Sigmoid colon (tissue), 7 donors: ENCODE results near the gene FCHSD2. TPM values are rescaled to one million over a fixed set of nuclear protein-coding genes. Genes with fewer than 3 reads are reported as not detected.

Experiments used
- DNase-seq: peaks from one replicate; pipeline ENCODE4 v3.0.0-alpha.2; 2019
- H3K27ac ChIP-seq, 4 donors: fragments of 200-600 bp; sonication (generic); one replicate each; pipeline ENCODE4 v1.5.1; 2016 to 2019; ENCODE audit warnings: mild to moderate bottlenecking in 1 of 4
- H3K27me3 ChIP-seq, 3 donors: fragments of 200-600 bp; sonication (generic); one replicate each; pipeline ENCODE4 v1.5.1; 2019; ENCODE audit warnings: mild to moderate bottlenecking in 1 of 3
- H3K36me3 ChIP-seq, 4 donors: fragments of 200-600 bp; sonication (generic); one replicate each; pipeline ENCODE4 v1.5.1; 2016 to 2019
- H3K4me1 ChIP-seq, 4 donors: fragments of 200-600 bp; sonication (generic); one replicate each; pipeline ENCODE4 v1.5.1; 2017 to 2019
- H3K4me3 ChIP-seq, 4 donors: fragments of 200-600 bp; sonication (generic); one replicate each; pipeline ENCODE4 v1.5.1; 2017 to 2019; ENCODE audit warnings: mild to moderate bottlenecking in 2 of 4, moderate library complexity in 1 of 4
- H3K9me3 ChIP-seq, 4 donors: fragments of 200-600 bp in 3 of 4; sonication (generic) in 3 of 4; one replicate each; pipeline versions ENCODE4 v1.5.1 to v1.6.1; 2013 to 2019
- CTCF ChIP-seq, 4 experiments: fragments of 450-650 bp in 3 of 4; fragments of 200-600 bp in 1 of 4; IDR thresholded peaks; one replicate each; pipeline ENCODE4 v1.5.1; 2016 to 2019; ENCODE audit warnings: antibody characterized with exemption in 4 of 4, mild to moderate bottlenecking in 3 of 4, moderate library complexity in 2 of 4
- EP300 ChIP-seq, 4 donors: sonication (generic); formaldehyde crosslinking; IDR thresholded peaks; one replicate each; pipeline ENCODE4 v1.6.1; 2017; ENCODE audit warnings: antibody characterized with exemption in 4 of 4
- POLR2A ChIP-seq, 2 donors: fragments of 450-650 bp; IDR thresholded peaks; one replicate each; pipeline ENCODE4 v1.6.1; 2016; ENCODE audit warnings: antibody characterized with exemption in 2 of 2, mild to moderate bottlenecking in 2 of 2, moderate library complexity in 2 of 2
- POLR2AphosphoS5 ChIP-seq, 4 donors: sonication (generic); formaldehyde crosslinking; IDR thresholded peaks; one replicate each; pipeline ENCODE4 v1.6.1; 2017; ENCODE audit warnings: antibody characterized with exemption in 4 of 4
- WGBS, 2 donors: extraction: QIAGEN DNeasy Blood & Tissue Kit; methylation state at CpG; one replicate each; pipeline ENCODE4 v1.1.7; 2013; 5-methylcytosine and 5-hydroxymethylcytosine counted together
- intact Hi-C: fragments of 100-400 bp; cut with DNase I; formaldehyde crosslinking; loops from one replicate; pipeline ENCODE4 v1.15.1; 2023
- polyA plus RNA-seq, 3 donors: library from polyadenylated mRNA; stranded (reverse); fragments of 200-250 nt; gene quantifications; one replicate each; pipeline ENCODE4 v1.2.3, GENCODE V29; 2013
- total RNA-seq, 4 donors: library from RNA; depleted of rRNA; stranded (reverse); fragments of >200 nt; gene quantifications; one replicate each; pipeline ENCODE4 v1.1.0, GENCODE V29; 2016
- donor health status: healthy with polysubstance abuse.
- donor health status: Bipolar disorder and iron deficiency.
- donor health status: healthy.

FCHSD2 gene
- total and polyA plus RNA-seq, 7 donors: 6.9 to 36.3 (median 18.6) TPM

- H3K9me3 ChIP-seq: no peaks in the 10 kb centered on the region
- no peak for DNase-seq
- no peak overlapping the region for H3K4me3 ChIP-seq
- no peaks in the 10 kb centered on the region for H3K27me3 ChIP-seq
- H3K36me3 ChIP-seq: no peaks in the 10 kb centered on the region
- WGBS, 2 donors: 91 to 95% methylated on average over 8 of the region's 8 CpGs
- H3K27ac ChIP-seq: no peak overlapping the region
- TF ChIP-seq POLR2A (IDR thresholded peaks at IDR 0.05) (no peak), EP300 (IDR thresholded peaks at IDR 0.05) (no peak), CTCF (IDR thresholded peaks at IDR 0.05) (no peak), POLR2AphosphoS5 (IDR thresholded peaks at IDR 0.05) (no peak)
- H3K4me1 ChIP-seq: peaks cover 0 to 6% (median 0%) of the 10 kb centered on the region in 4 donors
- intact Hi-C loops: no loop called here
Observed at GRCh38 chr11:73017024-73017751, 124.9 kb downstream of the FCHSD2 start.

DNA sequence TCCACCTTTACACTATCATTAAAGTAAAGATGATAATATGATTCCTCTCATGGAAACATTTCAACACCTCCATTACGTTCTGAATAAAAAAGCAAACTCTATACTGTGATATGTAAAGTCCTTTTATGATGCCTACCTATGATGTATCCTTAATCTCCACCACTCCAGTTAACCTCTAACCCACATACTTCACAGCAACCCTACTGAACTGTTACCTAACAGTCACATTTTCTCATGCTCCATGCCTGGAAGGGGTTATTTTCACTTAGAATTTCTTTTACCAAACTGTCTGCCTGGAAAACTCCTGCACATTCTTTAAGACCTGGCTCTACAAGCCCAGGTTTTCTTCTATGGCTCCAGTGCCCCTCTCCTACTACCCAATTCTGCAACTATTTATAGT lies 129.1 kb downstream of the FCHSD2 start:
- Histone ChIP-seq H3K9me3 (peaks cover 0 to 17% (median 3%) of the 10 kb centered on the region in 4 donors), H3K27me3 (no peaks in the 10 kb centered on the region), H3K27ac (no peak overlapping the region), H3K4me1 (no peaks in the 10 kb centered on the region), H3K4me3 (no peak overlapping the region), H3K36me3 (peaks cover 0 to 9% (median 0%) of the 10 kb centered on the region in 4 donors)
- TF ChIP-seq POLR2AphosphoS5 (IDR thresholded peaks at IDR 0.05) (no peak), CTCF (IDR thresholded peaks at IDR 0.05) (no peak), EP300 (IDR thresholded peaks at IDR 0.05) (no peak), POLR2A (IDR thresholded peaks at IDR 0.05) (no peak)
- WGBS, 2 donors: 63 to 82% methylated on average over 1 of the region's 1 CpG
- no peak for DNase-seq
- intact Hi-C loops: no loop called here

DNA sequence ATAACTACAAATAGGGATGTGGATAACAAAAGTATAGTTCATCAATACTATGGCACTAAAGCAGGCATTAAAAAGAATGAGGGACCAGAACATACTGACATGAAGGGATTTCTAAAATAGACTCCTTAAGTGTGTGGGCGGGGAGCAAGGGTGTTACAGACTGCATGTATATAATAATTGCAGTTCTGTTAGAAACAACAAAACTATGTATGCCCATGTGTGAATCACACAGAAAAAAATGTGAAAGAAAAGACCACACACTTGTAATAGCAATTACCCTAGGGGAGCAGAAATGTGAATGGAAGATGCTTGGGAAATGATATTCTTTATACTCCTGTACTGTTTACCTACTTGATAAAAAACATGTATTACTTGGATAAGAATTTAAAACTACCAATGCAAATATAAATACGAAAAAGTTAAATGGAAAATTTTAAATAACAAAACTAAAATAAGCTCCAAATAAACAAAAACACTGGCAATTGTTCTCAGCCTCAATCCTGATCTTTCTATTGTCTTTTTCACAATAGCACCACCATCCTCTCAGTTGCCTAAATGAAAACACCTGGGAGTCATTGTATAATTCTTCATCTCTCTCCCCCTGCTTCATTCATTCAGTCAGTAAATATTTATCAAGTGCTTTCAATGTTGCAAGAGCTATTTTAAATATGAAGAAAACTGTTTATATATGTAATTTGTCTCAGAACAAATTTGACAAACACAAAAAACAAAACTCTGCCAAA lies 129.8 kb downstream of the FCHSD2 start:
- no peak for DNase-seq
- Histone ChIP-seq H3K27me3 (no peaks in the 10 kb centered on the region), H3K36me3 (peaks cover 0 to 9% (median 0%) of the 10 kb centered on the region in 4 donors), H3K4me1 (no peaks in the 10 kb centered on the region), H3K9me3 (peaks cover 0 to 17% (median 3%) of the 10 kb centered on the region in 4 donors), H3K27ac (no peak overlapping the region), H3K4me3 (no peak overlapping the region)
- no peak for TF ChIP-seq POLR2AphosphoS5 (IDR thresholded peaks at IDR 0.05)
- TF ChIP-seq CTCF (IDR thresholded peaks at IDR 0.05): no peak
- no peak for TF ChIP-seq POLR2A (IDR thresholded peaks at IDR 0.05)
- no peak for TF ChIP-seq EP300 (IDR thresholded peaks at IDR 0.05)
- intact Hi-C loops: no loop called here
- WGBS, 2 donors: 84 to 85% methylated on average over 2 of the region's 2 CpGs

GRCh38 chr11:73011126-73011817 lies 130.8 kb downstream of the FCHSD2 start:
- no peak overlapping the region for H3K4me3 ChIP-seq
- WGBS, 2 donors: 91 to 96% methylated on average over 2 of the region's 2 CpGs
- no peaks in the 10 kb centered on the region for H3K27me3 ChIP-seq
- peaks cover 0 to 17% (median 3%) of the 10 kb centered on the region in 4 donors for H3K9me3 ChIP-seq
- intact Hi-C loops: no loop called here
- no peak for DNase-seq
- TF ChIP-seq POLR2AphosphoS5 (IDR thresholded peaks at IDR 0.05) (no peak), POLR2A (IDR thresholded peaks at IDR 0.05) (no peak), EP300 (IDR thresholded peaks at IDR 0.05) (no peak), CTCF (IDR thresholded peaks at IDR 0.05) (no peak)
- no peak overlapping the region for H3K27ac ChIP-seq
- H3K36me3 ChIP-seq: peaks cover 0 to 9% (median 0%) of the 10 kb centered on the region in 4 donors
- no peaks in the 10 kb centered on the region for H3K4me1 ChIP-seq
